Stimulated activated CD8-positive, alpha-beta memory T cell treated with anti-CD3 and anti-CD28 coated beads, Interleukin-15, amount 100 ng/mL, for 1 hour (primary cell): ENCODE measurements around the gene DIS3.
"Not testable (repeated sequence)": the region's sequence is repeated elsewhere in the genome, so short reads cannot be mapped to it uniquely, and the experiment has no call there.

ENCODE experiments used
- DNase-seq: peaks from one replicate; pipeline ENCODE4 v3.0.0-alpha.2; 2020; ENCODE audit warnings: low read depth

Gene DIS3

GRCh38 chr13:72781451-72782439, at the start of gene DIS3, which contains the start of gene PIBF1:
Gene DIS3, minus strand, starts transcription at chr13:72781900. Its CDS starts 68 bp downstream, at chr13:72781832.
Gene PIBF1, plus strand, starts transcription at chr13:72782133. Its CDS starts 1,337 bp downstream, at chr13:72783470.
- peak; percentile 88 for DNase-seq

- no peak for DNase-seq
These were observed 42.0 kb upstream of the DIS3 start for GRCh38 chr13:72823724-72824123.

GRCh38 chr13:72823081-72823480, 41.4 kb upstream of the DIS3 start:
- DNase-seq: no peak

GRCh38 chr13:72820898-72821279, 39.2 kb upstream of the DIS3 start:
- DNase-seq: no peak

- no peak for DNase-seq
These were observed 38.6 kb upstream of the DIS3 start for GRCh38 chr13:72820156-72820897.

GRCh38 chr13:72808917-72809500, 27.3 kb upstream of the DIS3 start:
- no peak for DNase-seq

GRCh38 chr13:72806514-72806913, 24.8 kb upstream of the DIS3 start:
- DNase-seq: not testable (repeated sequence)

- no peak for DNase-seq
These were observed 24.1 kb upstream of the DIS3 start for GRCh38 chr13:72805676-72806346.

GRCh38 chr13:72804301-72804700, 22.6 kb upstream of the DIS3 start:
- DNase-seq: no peak

- DNase-seq: no peak
These were observed 17.1 kb upstream of the DIS3 start for GRCh38 chr13:72798817-72799216.

GRCh38 chr13:72792640-72793039, 10.9 kb upstream of the DIS3 start:
- no peak for DNase-seq

GRCh38 chr13:72788831-72789230, 7.1 kb upstream of the DIS3 start:
- DNase-seq: no peak

- DNase-seq: not testable (repeated sequence)
These were observed 3.0 kb upstream of the DIS3 start for GRCh38 chr13:72784679-72785078.

GRCh38 chr13:72782717-72783116, 1.0 kb upstream of the DIS3 start:
- no peak for DNase-seq

- DNase-seq: no peak
These were observed 7.7 kb downstream of the DIS3 start for GRCh38 chr13:72774019-72774418.

GRCh38 chr13:72763411-72763810, 18.3 kb downstream of the DIS3 start:
- DNase-seq: no peak

GRCh38 chr13:72760189-72760588, 21.5 kb downstream of the DIS3 start:
- no peak for DNase-seq

GRCh38 chr13:72757792-72758535, 23.7 kb downstream of the DIS3 start:
- DNase-seq: no peak

GRCh38 chr13:72754111-72754510, 27.6 kb downstream of the DIS3 start:
- no peak for DNase-seq

GRCh38 chr13:72751220-72751619, 30.5 kb downstream of the DIS3 start:
- DNase-seq: no peak

- no peak for DNase-seq
These were observed 36.4 kb downstream of the DIS3 start for GRCh38 chr13:72745260-72745659.
